DOHH2 (cell line): ENCODE data around the gene CDKL2.

Experiments used
- H3F3A ChIP-seq: fragments of 200-600 bp; sonication (generic), shearing (Covaris generic); 2 replicates; pipeline ENCODE4 v1.6.0; 2016; ENCODE audit warnings: antibody characterized with exemption, mild to moderate bottlenecking; ENCODE audit not compliant: control insufficient read depth, insufficient read depth
- H3K27ac ChIP-seq: fragments of 200-600 bp; sonication (generic); 2 replicates; pipeline ENCODE4 v1.5.1; 2014; ENCODE audit warnings: low read depth, mild to moderate bottlenecking, low read length, moderate library complexity
- H3K27me3 ChIP-seq: fragments of 200-600 bp; sonication (generic); 2 replicates; pipeline ENCODE4 v1.6.1; 2014; ENCODE audit warnings: mild to moderate bottlenecking, low read length, mixed read lengths; ENCODE audit not compliant: control insufficient read depth
- H3K36me3 ChIP-seq: fragments of 200-600 bp; sonication (generic); 2 replicates; pipeline ENCODE4 v1.6.1; 2014; ENCODE audit warnings: mild to moderate bottlenecking, low read length, moderate library complexity, mixed read lengths; ENCODE audit not compliant: control insufficient read depth
- H3K4me1 ChIP-seq: fragments of 200-600 bp; sonication (generic); 2 replicates; pipeline ENCODE4 v1.6.1; 2014; ENCODE audit warnings: mild to moderate bottlenecking, low read length, mixed read lengths; ENCODE audit not compliant: control insufficient read depth
- H3K4me2 ChIP-seq: fragments of 200-600 bp; sonication (generic); 2 replicates; pipeline ENCODE4 v1.6.0; 2014; ENCODE audit warnings: mild to moderate bottlenecking, low read length, moderate library complexity
- H3K4me3 ChIP-seq: fragments of 200-600 bp; sonication (generic); 2 replicates; pipeline ENCODE4 v1.5.1; 2014; ENCODE audit warnings: mild to moderate bottlenecking, low read length, mixed read lengths
- H3K79me2 ChIP-seq: fragments of 200-600 bp; sonication (generic); 2 replicates; pipeline ENCODE4 v1.6.1; 2014; ENCODE audit warnings: mild to moderate bottlenecking, low read length, mixed read lengths; ENCODE audit not compliant: control insufficient read depth
- H3K9me2 ChIP-seq: fragments of 200-600 bp; sonication (generic); replicated peaks from 2 replicates; pipeline ENCODE4 v1.6.1; 2014; ENCODE audit warnings: mild to moderate bottlenecking, low read length, mixed read lengths; ENCODE audit not compliant: control insufficient read depth
- H3K9me3 ChIP-seq: fragments of 200-600 bp; sonication (generic); 2 replicates; pipeline ENCODE4 v1.6.1; 2014; ENCODE audit warnings: antibody characterized with exemption, low read length, mixed read lengths; ENCODE audit not compliant: control insufficient read depth, insufficient read depth
- H4K20me1 ChIP-seq: fragments of 200-600 bp; sonication (generic); 2 replicates; pipeline ENCODE4 v1.6.0; 2014; ENCODE audit warnings: low read depth, mild to moderate bottlenecking, antibody characterized with exemption, low read length, moderate library complexity; ENCODE audit not compliant: control insufficient read depth, insufficient read depth
- EZH2phosphoT487 ChIP-seq: fragments of 200-600 bp; sonication (generic); IDR thresholded peaks from 2 replicates; pipeline ENCODE4 v1.6.1; 2017; ENCODE audit warnings: borderline replicate concordance, mild to moderate bottlenecking, antibody characterized with exemption, low read length, moderate library complexity, mixed read lengths
- TF ChIP-seq, protein P1 (sequence below): fragments of 200-600 bp; sonication (generic); IDR thresholded peaks from one replicate; pipeline ENCODE4 v1.5.1; 2014; ENCODE audit warnings: antibody characterized with exemption, mild to moderate bottlenecking, low read depth, low read length; ENCODE audit not compliant: poor library complexity, severe bottlenecking

The CDKL2 gene

DNA sequence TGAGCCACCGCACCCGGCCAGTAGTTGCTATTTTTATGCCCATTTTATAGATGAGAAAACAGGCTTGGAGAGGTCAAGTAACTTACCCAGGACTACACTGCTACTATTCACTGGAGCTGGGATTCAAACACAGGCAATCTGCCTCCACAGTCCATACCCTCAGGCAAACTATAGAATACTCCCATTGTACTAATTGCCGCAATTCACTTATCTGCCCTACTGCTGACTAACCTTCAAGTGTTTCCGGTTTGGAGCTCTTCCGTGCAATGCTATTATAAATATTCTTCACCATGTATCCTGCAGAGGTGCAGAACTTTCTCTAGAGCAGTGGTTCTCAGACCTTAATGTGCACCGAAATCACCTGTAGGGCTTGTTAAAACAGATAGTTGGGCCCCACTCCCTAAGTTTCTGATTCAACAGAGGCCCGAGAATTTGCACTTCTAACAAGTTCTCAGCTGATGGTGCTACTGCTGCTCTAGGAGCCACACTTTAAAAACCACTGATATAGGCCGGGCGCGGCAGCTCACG lies 44.7 kb upstream of the CDKL2 start:
- no peak for TF ChIP-seq EZH2phosphoT487
- TF ChIP-seq, protein P1, sequence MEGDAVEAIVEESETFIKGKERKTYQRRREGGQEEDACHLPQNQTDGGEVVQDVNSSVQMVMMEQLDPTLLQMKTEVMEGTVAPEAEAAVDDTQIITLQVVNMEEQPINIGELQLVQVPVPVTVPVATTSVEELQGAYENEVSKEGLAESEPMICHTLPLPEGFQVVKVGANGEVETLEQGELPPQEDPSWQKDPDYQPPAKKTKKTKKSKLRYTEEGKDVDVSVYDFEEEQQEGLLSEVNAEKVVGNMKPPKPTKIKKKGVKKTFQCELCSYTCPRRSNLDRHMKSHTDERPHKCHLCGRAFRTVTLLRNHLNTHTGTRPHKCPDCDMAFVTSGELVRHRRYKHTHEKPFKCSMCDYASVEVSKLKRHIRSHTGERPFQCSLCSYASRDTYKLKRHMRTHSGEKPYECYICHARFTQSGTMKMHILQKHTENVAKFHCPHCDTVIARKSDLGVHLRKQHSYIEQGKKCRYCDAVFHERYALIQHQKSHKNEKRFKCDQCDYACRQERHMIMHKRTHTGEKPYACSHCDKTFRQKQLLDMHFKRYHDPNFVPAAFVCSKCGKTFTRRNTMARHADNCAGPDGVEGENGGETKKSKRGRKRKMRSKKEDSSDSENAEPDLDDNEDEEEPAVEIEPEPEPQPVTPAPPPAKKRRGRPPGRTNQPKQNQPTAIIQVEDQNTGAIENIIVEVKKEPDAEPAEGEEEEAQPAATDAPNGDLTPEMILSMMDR, result no peak
- 0 out of 2 replicates have a peak, but pooled peaks cover 3% of the 10 kb centered on the region for H3F3A ChIP-seq

DNA sequence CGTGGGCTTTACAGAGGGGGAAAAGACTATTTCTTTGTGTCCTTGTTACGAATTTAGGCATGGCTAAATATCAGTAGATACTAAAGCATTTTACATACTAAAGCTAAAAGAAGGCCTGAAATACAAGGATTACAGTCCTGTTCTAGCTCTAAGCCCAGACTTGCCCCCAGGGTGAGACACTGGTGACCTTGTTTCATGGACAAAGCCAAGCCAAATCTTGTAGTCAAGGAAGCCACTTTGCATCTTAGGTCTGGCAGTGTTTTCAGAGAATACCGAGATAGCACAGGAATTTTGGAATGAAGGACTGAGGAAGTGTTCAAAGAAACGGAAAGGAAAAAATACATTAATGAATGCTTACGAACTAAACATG lies 43.6 kb upstream of the CDKL2 start:
- Histone ChIP-seq H3K79me2 (peaks cover 42% of the 10 kb centered on the region), H3K27ac (peak overlapping the region; percentile 77)
- TF ChIP-seq, protein P1, result no peak
- TF ChIP-seq EZH2phosphoT487, result no peak

More for the DNA sequence above, 44.7 kb upstream of the CDKL2 start:
- Histone ChIP-seq H4K20me1 (peaks cover 18% of the 10 kb centered on the region), H3K4me2 (no peak overlapping the region), H3K4me1 (peaks cover 27% of the 10 kb centered on the region), H3K27me3 (no peaks in the 10 kb centered on the region), H3K4me3 (no peak overlapping the region), H3K9me2 (no peaks in the 10 kb centered on the region), H3K79me2 (peaks cover 31% of the 10 kb centered on the region), H3K27ac (no peak overlapping the region), H3K9me3 (no peaks in the 10 kb centered on the region), H3K36me3 (peaks cover 24% of the 10 kb centered on the region)

DNA sequence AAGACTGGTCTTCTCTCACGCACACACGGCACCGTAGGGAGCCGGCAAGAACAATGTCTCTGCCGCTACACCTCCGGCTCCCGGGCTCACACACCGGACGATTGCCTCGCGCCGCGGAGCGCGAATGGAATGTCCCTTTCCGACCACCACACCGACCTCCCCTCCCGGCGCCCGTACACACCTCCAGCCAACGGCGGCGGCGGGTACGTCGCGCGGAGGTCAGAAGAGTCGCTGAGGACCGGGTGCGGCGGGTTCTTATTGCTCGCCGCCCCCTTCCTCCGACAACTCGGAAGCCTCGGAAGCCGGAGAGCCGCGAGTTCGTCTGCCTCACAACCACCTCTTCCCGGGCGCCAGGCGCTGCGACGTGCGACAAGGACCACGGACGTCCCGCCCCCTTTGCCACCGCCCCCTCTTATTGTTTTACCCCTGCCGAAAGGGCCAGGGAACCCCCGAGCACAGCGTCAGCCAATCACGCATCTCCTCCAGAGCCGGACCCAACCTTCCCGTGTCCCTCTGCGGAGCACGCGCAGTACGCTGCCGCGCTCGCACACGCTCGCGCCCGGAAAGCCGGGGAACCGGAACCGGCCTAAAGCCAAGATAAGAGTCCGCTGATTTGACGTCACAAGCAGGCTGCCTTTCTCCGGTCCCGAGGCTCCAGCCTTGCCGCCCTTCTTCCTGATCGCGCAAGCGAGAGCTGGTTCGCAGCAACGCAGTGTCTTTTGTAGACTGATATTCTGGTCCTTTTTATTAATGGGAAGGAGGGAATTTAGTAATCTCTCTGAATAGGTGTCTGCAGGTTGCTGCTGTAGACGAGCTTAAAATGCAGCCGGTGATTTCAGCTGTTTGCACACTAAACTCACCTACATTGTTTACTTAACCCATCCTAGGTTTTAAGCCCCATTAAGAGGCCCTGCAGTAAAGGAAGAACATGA lies 43.0 kb upstream of the CDKL2 start, which contains the start of gene G3BP2:
TSS of gene G3BP2 (minus strand) at position 385 of the 932 bp plus-strand sequence. CDS start 11,386 bp downstream, outside the sequence.
- peaks cover 33% of the 10 kb centered on the region for H4K20me1 ChIP-seq
- no peaks in the 10 kb centered on the region for H3K9me3 ChIP-seq
- TF ChIP-seq, protein P1, result no peak
- TF ChIP-seq EZH2phosphoT487, result no peak
- H3K4me3 ChIP-seq, result peak within 1 kb of the TSS; percentile 95
- peak within 1 kb of the TSS; percentile 73 for H3K4me2 ChIP-seq
- H3F3A ChIP-seq, result 0 out of 2 replicates have a peak, but pooled peaks cover 3% of the 10 kb centered on the region
- no peaks in the 10 kb centered on the region for H3K27me3 ChIP-seq
- H3K27ac ChIP-seq, result peak within 1 kb of the TSS; percentile 77
- peaks cover 36% of the 10 kb centered on the region for H3K36me3 ChIP-seq
- peaks cover 43% of the 10 kb centered on the region for H3K4me1 ChIP-seq
- H3K9me2 ChIP-seq, result no peaks in the 10 kb centered on the region
- peaks cover 48% of the 10 kb centered on the region for H3K79me2 ChIP-seq

More for the DNA sequence above, 43.6 kb upstream of the CDKL2 start:
- H3K4me2 ChIP-seq, result peak overlapping the region; percentile 73
- peaks cover 27% of the 10 kb centered on the region for H4K20me1 ChIP-seq
- peaks cover 37% of the 10 kb centered on the region for H3K4me1 ChIP-seq
- 0 out of 2 replicates have a peak, but pooled peaks cover 3% of the 10 kb centered on the region for H3F3A ChIP-seq
- H3K36me3 ChIP-seq, result peaks cover 29% of the 10 kb centered on the region
- H3K9me2 ChIP-seq, result no peaks in the 10 kb centered on the region
- H3K9me3 ChIP-seq, result no peaks in the 10 kb centered on the region
- no peaks in the 10 kb centered on the region for H3K27me3 ChIP-seq
- H3K4me3 ChIP-seq, result peak overlapping the region; percentile 95
